ENCODE data around the gene MON2. TPM values are rescaled to one million over a fixed set of nuclear protein-coding genes. Genes with fewer than 3 reads are reported as not detected.

Gene MON2
- total and polyA plus RNA-seq, 10 of the 15 experiments (the other 5 are each of a cell fraction or from before 2014, with no cell fraction given) = 5.4 to 34.3 (median 23.4) TPM

GRCh38 chr12:62618930-62619329, 152.3 kb downstream of the MON2 start:
- no peak for TF ChIP-seq MLLT1 (IDR thresholded peaks at IDR 0.05)
- TF ChIP-seq NKRF (conservative IDR thresholded peaks at IDR 0.05) = no peak
- no peak for TF ChIP-seq BACH1 (IDR thresholded peaks at IDR 0.05; ENCODE audit: borderline replicate concordance)
- TF ChIP-seq RBBP5 (conservative IDR thresholded peaks at IDR 0.05) = no peak
- TF ChIP-seq SIN3A (IDR thresholded peaks at IDR 0.05; ENCODE audit: low read depth, low read length) = no peak
- no peak for TF ChIP-seq NFIC (IDR thresholded peaks at IDR 0.05; ENCODE audit: low read depth, low read length)
- no peak for TF ChIP-seq HDAC2 (IDR thresholded peaks at IDR 0.05)
- no peak for ATAC-seq
- POLR2A ChIA-PET = interaction anchor here (1.0 kb wide), 1 partner anchor 17 kb away, joined by 4 read pairs; no protein-coding TSS in a partner anchor
- in situ Hi-C loops (cut with MboI) = no loop called here
- Histone ChIP-seq H3K9me3 (replicated peaks; ENCODE audit: control insufficient read depth, insufficient read depth, low read length) (no peaks in the 10 kb centered on the region), H3K4me1 (ENCODE audit: control insufficient read depth, insufficient read depth, low read length) (no peaks in the 10 kb centered on the region), H3K4me3 (no peak overlapping the region), H4K20me1 (ENCODE audit: control insufficient read depth, insufficient read depth) (no peaks in the 10 kb centered on the region), H3K79me2 (ENCODE audit: control insufficient read depth, insufficient read depth, low read length) (no peaks in the 10 kb centered on the region), H3K9ac (ENCODE audit: control insufficient read depth, insufficient read depth, low read length) (no peak overlapping the region), H3K27ac (ENCODE audit: control insufficient read depth, insufficient read depth) (no peak overlapping the region), H3K4me2 (ENCODE audit: control insufficient read depth, insufficient read depth) (no peak overlapping the region), H3K36me3 (ENCODE audit: control insufficient read depth in 2 of 2, insufficient read depth in 2 of 2, low read length in 1 of 2) (no peaks in the 10 kb centered on the region), H2AFZ (ENCODE audit: control insufficient read depth, low read depth, low read length) (no peak overlapping the region), H3K27me3 (replicated peaks in 1 of 2; ENCODE audit: control insufficient read depth in 2 of 2, insufficient read depth in 2 of 2, low read length in 1 of 2) (no peaks in the 10 kb centered on the region)
- intact Hi-C loops (cut with micrococcal nuclease; ENCODE audit: unreplicated experiment) = no loop called here
- BruUV-seq (replicated peaks) = no TSS peak
- RAD21 ChIA-PET (ENCODE audit: unreplicated experiment) = interaction anchor here (1.0 to 1.4 kb wide), 2 partner anchors 11 to 37 kb away, joined by 3 to 4 read pairs; no protein-coding TSS in a partner anchor
- 96% methylated on average over 2 of the region's 2 CpGs for WGBS (ENCODE audit: insufficient coverage, insufficient replicate concordance, low lambda C conversion rate, missing lambda C conversion rate)
- SMC1A ChIA-PET (ENCODE audit: uncharacterized antibody, unreplicated experiment) = interaction anchor here (1.0 to 2.1 kb wide), 7 partner anchors 9 to 175 kb away, joined by 3 to 11 read pairs (median 3); no protein-coding TSS in a partner anchor
- CTCF ChIA-PET = interaction anchor here (0.6 to 1.1 kb wide), 2 partner anchors 25 to 179 kb away, joined by 3 to 4 read pairs; no protein-coding TSS in a partner anchor
- DNase-seq (ENCODE audit: low read depth, low spot score) = no peak
- FAIRE-seq = no peak
